GM13976 (cell line): ENCODE data around the gene ATXN2.

Experiments used
- DNase-seq: peaks from one replicate; pipeline ENCODE4 v3.0.0; 2012; ENCODE audit warnings: low spot score
- in situ Hi-C: fragments of 300-500 bp; cut with MboI; formaldehyde crosslinking; loops from one replicate; pipeline ENCODE4 v1.12.0; 2022; ENCODE audit warnings: low sequenced_read_pairs, mixed read lengths, inconsistent platforms; ENCODE audit not compliant: unreplicated experiment
- TF ChIP-seq, protein P1 (sequence below): IDR thresholded peaks from 2 replicates; pipeline ENCODE4 v1.5.1; 2012; ENCODE audit warnings: borderline replicate concordance, mild to moderate bottlenecking; ENCODE audit not compliant: insufficient read depth; ENCODE audit errors: extremely low read depth, missing control alignments, control extremely low read depth

The ATXN2 gene

DNA sequence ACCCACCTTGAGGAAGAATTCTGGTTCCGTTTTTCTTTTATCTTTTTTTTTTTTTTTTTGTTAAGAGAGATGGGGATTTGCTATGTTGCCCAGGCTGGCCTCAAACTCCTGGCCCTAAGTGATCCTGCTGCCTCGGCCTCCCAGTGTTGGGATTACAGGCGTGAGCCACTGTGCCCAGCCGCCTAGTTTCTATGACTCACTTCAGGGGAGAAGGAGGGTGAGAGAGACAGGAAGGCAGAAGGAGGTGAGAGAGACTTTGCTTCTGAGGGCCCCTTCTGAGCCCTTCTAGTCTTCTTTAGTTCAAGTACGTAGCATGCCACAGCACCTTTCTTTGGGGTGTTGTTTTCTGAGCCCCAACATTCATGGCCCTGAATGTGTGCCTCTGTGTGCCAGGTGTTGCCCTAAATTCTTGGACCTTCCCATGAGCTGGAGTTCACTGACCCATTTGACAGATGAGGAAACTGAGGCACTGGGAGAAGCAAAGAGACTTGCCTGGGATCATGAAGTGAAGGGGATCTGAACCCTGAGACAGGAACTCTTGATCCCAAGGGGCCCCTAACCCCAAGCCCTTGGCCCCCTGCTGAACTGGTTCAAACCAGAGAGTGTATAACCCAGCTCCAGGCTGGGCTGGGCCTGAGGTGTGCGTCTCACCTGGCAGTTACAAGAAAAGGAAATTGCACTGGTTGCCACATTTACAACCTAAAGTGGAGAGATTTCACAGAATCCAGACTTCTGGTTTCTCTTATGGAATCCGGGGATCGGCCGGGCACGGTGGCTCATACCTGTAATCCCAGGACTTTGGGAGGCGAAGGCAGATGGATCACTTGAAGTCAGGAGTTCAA is 172.6 kb downstream of the ATXN2 start:
- TF ChIP-seq, protein P1, sequence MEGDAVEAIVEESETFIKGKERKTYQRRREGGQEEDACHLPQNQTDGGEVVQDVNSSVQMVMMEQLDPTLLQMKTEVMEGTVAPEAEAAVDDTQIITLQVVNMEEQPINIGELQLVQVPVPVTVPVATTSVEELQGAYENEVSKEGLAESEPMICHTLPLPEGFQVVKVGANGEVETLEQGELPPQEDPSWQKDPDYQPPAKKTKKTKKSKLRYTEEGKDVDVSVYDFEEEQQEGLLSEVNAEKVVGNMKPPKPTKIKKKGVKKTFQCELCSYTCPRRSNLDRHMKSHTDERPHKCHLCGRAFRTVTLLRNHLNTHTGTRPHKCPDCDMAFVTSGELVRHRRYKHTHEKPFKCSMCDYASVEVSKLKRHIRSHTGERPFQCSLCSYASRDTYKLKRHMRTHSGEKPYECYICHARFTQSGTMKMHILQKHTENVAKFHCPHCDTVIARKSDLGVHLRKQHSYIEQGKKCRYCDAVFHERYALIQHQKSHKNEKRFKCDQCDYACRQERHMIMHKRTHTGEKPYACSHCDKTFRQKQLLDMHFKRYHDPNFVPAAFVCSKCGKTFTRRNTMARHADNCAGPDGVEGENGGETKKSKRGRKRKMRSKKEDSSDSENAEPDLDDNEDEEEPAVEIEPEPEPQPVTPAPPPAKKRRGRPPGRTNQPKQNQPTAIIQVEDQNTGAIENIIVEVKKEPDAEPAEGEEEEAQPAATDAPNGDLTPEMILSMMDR, result no peak
- in situ Hi-C loops, result no loop called here
- DNase-seq, result no peak

DNA sequence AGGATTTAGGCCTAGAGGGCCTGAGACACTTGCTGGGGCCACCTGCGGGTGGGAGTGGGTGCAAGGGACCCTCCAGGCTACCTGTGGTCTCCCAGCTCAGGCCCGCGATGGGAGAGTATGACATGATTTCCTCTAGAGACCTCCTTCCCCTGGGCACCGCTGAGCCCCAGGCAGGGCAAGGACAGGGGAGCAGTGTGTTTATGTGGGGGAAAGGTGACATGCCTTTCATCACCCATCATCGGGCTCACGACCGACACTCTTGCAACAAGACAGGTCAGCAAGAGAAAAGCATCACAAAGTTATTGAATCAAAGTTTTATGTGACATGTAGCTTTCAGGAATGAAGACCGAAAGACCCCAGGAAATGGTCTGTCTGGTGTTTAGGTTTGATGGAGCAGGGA is 173.5 kb downstream of the ATXN2 start:
- TF ChIP-seq, protein P1, result no peak
- no peak for DNase-seq
- in situ Hi-C loops, result no loop called here

DNA sequence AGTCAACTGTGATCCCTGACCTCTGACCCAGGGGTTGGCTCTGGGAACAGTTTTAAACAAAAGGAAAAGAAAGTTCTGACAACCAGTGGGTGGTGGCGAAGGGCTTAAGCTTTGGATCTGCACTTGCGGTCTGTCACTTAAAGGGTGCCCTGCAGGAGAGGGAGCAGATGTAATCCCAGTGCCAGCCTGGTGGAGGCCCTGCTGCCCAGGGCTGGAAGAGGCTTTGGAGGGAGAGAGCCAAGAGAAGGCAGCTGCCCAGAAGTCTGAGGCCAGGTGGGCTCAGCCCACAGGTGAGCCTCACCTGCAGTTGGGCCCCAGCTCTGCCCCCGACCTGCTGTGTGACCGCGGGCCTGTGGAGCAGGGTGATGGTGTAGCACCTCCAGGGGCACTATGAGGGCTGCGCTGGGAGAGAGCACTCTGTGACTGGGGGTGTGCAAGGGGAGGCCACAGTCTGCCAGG is 174.3 kb downstream of the ATXN2 start:
- in situ Hi-C loops, result no loop called here
- TF ChIP-seq, protein P1, result no peak
- DNase-seq, result no peak

DNA sequence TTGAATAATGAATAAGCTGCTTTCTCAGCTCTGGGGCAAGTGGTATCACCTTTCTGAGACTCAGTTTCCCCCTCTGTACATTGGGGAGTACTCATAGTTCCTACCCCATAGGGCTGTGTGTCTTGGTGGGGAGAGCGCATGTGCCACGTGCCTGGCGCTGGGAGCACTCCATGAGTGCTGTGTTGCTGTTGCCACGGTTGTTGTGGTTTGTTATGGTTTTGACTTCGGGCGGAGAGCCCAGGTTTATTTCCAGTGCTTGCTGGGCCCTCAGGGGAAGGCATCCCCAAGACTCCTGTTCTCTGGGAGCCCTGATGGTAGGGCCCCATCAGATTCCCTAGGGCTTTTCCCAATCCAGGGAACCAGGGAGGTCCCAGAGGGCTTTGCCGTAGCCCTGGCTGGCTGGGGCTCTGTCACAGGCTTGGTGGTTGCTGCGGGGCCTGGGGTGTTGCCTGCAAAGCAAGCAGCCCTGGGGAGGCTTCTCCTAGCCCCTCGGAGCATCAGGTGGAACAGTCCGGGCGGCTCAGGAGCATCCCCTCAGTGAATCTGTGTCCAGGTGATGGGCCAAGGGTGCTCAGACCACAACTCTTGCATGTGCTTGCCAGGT is 174.8 kb downstream of the ATXN2 start:
- TF ChIP-seq, protein P1, result no peak
- no peak for DNase-seq

DNA sequence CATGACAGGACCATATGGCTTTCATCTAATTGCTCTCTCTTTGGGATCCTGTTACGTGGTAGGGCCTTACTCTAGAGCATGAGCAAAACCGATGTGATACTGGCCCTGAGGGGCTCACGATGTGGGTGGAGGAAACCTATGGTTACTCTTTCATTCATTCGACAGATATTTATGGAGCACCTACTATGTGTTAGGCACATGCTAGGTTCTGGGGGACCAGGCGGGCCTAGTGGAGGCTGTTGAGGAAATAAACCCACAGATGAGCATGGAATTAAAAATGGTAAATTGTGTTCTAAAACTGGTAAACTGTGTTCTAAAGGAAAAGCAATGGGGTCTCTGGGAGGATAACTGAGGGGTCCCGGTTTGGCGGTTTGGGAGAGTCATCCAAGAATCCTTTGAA is 178.6 kb downstream of the ATXN2 start:
- TF ChIP-seq, protein P1, result no peak
- DNase-seq, result no peak
- in situ Hi-C loops, result no loop called here

More for the DNA sequence above, 174.8 kb downstream of the ATXN2 start:
- in situ Hi-C loops, result no loop called here

DNA sequence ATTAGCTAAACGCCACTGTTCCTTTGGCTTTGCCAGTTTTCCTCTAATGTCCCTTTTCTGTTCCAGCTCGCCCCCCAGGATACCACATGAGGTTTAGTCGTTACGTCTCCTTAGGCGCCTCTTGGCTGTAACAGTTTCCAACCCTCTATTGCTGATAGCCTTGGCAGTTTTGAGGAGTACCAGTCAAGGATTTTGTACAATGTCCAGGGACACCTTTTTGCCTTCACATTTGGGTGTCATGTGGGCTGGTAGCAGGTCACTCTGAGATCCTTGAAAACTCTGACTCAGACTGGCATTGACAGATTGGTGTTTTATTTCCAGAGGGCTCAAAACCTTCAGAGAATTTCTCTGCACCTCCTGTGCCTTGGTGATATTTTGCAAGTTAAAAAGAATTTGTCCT is 179.3 kb downstream of the ATXN2 start:
- no peak for DNase-seq
- TF ChIP-seq, protein P1, result no peak
- in situ Hi-C loops, result no loop called here
